Measurements from ENCODE around the gene MTERF4. TPM values are rescaled to one million over a fixed set of nuclear protein-coding genes. Genes with fewer than 3 reads are reported as not detected.

Gene MTERF4
- total and polyA plus RNA-seq, 2 of the 8 experiments (the other 6 are each of a cell fraction or from before 2014, with no cell fraction given), result 25.9 to 28.5 TPM

DNA sequence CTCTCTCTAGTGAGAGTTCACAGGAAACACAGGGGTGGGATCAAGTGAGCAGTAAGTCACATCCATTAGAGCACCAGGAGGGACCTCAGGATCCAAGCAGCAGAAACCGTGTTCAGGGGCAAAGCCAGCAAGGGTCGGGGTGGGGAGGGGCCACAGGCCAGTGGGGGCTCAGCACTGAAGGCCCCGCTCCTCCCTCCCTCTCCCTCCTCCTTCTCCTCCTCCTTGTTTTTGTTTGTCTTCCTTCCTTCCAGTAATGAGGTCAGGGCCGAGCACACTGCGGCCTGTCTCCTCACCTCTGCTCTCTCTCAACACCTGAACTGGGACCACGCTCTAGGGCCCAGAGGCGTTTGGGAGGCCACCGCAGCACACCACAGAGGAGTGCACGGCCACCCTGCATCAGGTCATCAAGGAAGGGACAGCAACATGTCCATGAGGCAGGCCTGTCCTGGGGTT lies 20.9 kb downstream of the MTERF4 start:
- Histone ChIP-seq H3K4me2 (ENCODE audit: insufficient read depth in 1 of 2, low read depth in 2 of 2, low read length in 2 of 2) (no peak overlapping the region), H2BK12ac (ENCODE audit: low read depth, low read length) (no peak overlapping the region), H3K9ac (replicated peaks in 1 of 4; ENCODE audit: extremely low read depth in 1 of 4, low read depth in 3 of 4, low read length in 3 of 4) (no peak overlapping the region), H3K36me3 (ENCODE audit: control insufficient read depth in 2 of 4, insufficient read depth in 4 of 4, low read length in 3 of 4) (no peaks in the 10 kb centered on the region; a peak in 1 of 8 replicates), H3K4me3 (ENCODE audit: extremely low read depth in 1 of 4, insufficient read depth in 2 of 4, low read depth in 3 of 4, low read length in 4 of 4) (no peak overlapping the region), H3K4me1 (replicated peaks in 1 of 4; ENCODE audit: control insufficient read depth in 3 of 4, insufficient read depth in 4 of 4, low read length in 3 of 4) (no peaks in the 10 kb centered on the region), H2BK5ac (ENCODE audit: low read depth, low read length) (no peak overlapping the region; the same call in 1 of the 2 replicates), H3K23ac (ENCODE audit: insufficient read length) (no peak overlapping the region), H3K27ac (ENCODE audit: low read depth, low read length) (no peak overlapping the region), H3K27me3 (replicated peaks in 1 of 4; ENCODE audit: control insufficient read depth in 3 of 4, extremely low read depth in 1 of 4, insufficient read depth in 3 of 4, low read length in 3 of 4) (no peaks in the 10 kb centered on the region), H2BK20ac (ENCODE audit: low read length) (no peak overlapping the region), H2BK15ac (ENCODE audit: low read length) (no peak overlapping the region), H4K8ac (ENCODE audit: extremely low read depth, insufficient read depth, low read length) (peak overlapping the region; percentile 78; the same call in 1 of the 2 replicates), H3K14ac (ENCODE audit: insufficient read length) (no peak overlapping the region), H3K56ac (replicated peaks; ENCODE audit: insufficient read length, low read depth, low read length) (no peak overlapping the region), H4K20me1 (replicated peaks in 1 of 2; ENCODE audit: control insufficient read depth in 1 of 2, insufficient read depth in 2 of 2, low read length in 2 of 2) (peaks cover 0 to 2% of the 10 kb centered on the region in 2 experiments), H4K91ac (replicated peaks; ENCODE audit: insufficient read length, low read length) (no peak overlapping the region), H2AFZ (ENCODE audit: low read length) (no peak overlapping the region), H3K79me1 (ENCODE audit: low read depth, low read length) (no peaks in the 10 kb centered on the region), H3K18ac (ENCODE audit: extremely low read depth, low read length) (no peak overlapping the region), H4K5ac (ENCODE audit: insufficient read length, low read depth, low read length) (no peak overlapping the region), H3K79me2 (ENCODE audit: control insufficient read depth in 1 of 2, insufficient read depth in 2 of 2, low read length in 2 of 2) (no peaks in the 10 kb centered on the region), H2BK120ac (replicated peaks; ENCODE audit: low read depth, low read length) (no peak overlapping the region), H3K9me3 (ENCODE audit: insufficient read depth in 2 of 2, low read depth in 1 of 2, low read length in 1 of 2) (no peaks in the 10 kb centered on the region), H3K23me2 (ENCODE audit: low read depth, low read length) (no peaks in the 10 kb centered on the region), H3K4ac (replicated peaks; ENCODE audit: insufficient read length, low read depth, low read length) (no peak overlapping the region), H2AK5ac (ENCODE audit: low read depth, low read length) (no peak overlapping the region)
- TF ChIP-seq TEAD4 (IDR thresholded peaks at IDR 0.05; ENCODE audit: low read depth, low read length) (no peak), E2F6 (IDR thresholded peaks at IDR 0.05) (no peak), KDM4A (IDR thresholded peaks at IDR 0.05; ENCODE audit: low read depth, low read length, severe bottlenecking) (no peak), CHD2 (IDR thresholded peaks at IDR 0.05; ENCODE audit: low read length) (no peak), EZH2 (IDR thresholded peaks at IDR 0.05; ENCODE audit: low read depth, low read length, severe bottlenecking) (no peak), SIN3A (conservative IDR thresholded peaks at IDR 0.05 in 1 of 2, IDR thresholded peaks at IDR 0.05 in 1 of 2; ENCODE audit: low read depth in 1 of 2, low read length in 2 of 2) (no peak), POU5F1 (IDR thresholded peaks at IDR 0.05; ENCODE audit: low read depth, low read length) (no peak), NANOG (IDR thresholded peaks at IDR 0.05; ENCODE audit: insufficient read depth, low read depth, low read length, poor library complexity, severe bottlenecking) (no peak), TBP (IDR thresholded peaks at IDR 0.05; ENCODE audit: low read depth, low read length) (no peak), TAF1 (IDR thresholded peaks at IDR 0.05; ENCODE audit: low read depth, low read length) (no peak), ASH2L (IDR thresholded peaks at IDR 0.05; ENCODE audit: low read length) (no peak), RNF2 (IDR thresholded peaks at IDR 0.05; ENCODE audit: borderline replicate concordance, low read depth, low read length, missing control alignments, poor library complexity, severe bottlenecking) (no peak), TCF12 (IDR thresholded peaks at IDR 0.05; ENCODE audit: low read depth, low read length) (no peak)
- FAIRE-seq, result no peak
- ChIA-PET CTCF (ENCODE audit: partially characterized antibody) (no interaction called here), POLR2A (ENCODE audit: partially characterized antibody) (no interaction called here)
- WGBS, 2 experiments (ENCODE audit: extremely low coverage in 1 of 2, insufficient coverage in 1 of 2, insufficient read length in 1 of 2, insufficient replicate concordance in 2 of 2, low coverage in 1 of 2, low lambda C conversion rate in 2 of 2, missing lambda C conversion rate in 1 of 2), result 90% methylated on average over 9 of the region's 9 CpGs; no CpG with 5 or more reads in 1 of the 2 experiments
- no peak for DNase-seq (ENCODE audit: low read depth in 1 of 2, low spot score in 2 of 2)

Measured in H1 (cell line).